ENCODE results near the gene FOLR3.
A peak's percentile ranks its signal among the peaks of the same experiment; 100 is the strongest.
"Not testable (repeated sequence)": the region's sequence is repeated elsewhere in the genome, so short reads cannot be mapped to it uniquely, and the experiment has no call there.

FOLR3 gene

GRCh38 chr11:72169046-72169555 lies 33.6 kb downstream of the FOLR3 start:
- DNase-seq, result not testable (repeated sequence)

- peak; percentile 36 for DNase-seq
Observed at GRCh38 chr11:72169754-72170153, 34.2 kb downstream of the FOLR3 start.

- DNase-seq, result not testable (repeated sequence)
Observed at GRCh38 chr11:72172043-72172442, 36.5 kb downstream of the FOLR3 start.

GRCh38 chr11:72173291-72173690 lies 37.8 kb downstream of the FOLR3 start:
- DNase-seq, result no peak

GRCh38 chr11:72174302-72175070 lies 39.0 kb downstream of the FOLR3 start:
- DNase-seq, result no peak

GRCh38 chr11:72177656-72178055 lies 42.1 kb downstream of the FOLR3 start:
- no peak for DNase-seq

- no peak for DNase-seq
Observed at GRCh38 chr11:72179049-72179803, 43.7 kb downstream of the FOLR3 start.

- DNase-seq, result no peak
Observed at GRCh38 chr11:72179804-72180396, 44.4 kb downstream of the FOLR3 start.

- DNase-seq, result not testable (repeated sequence)
Observed at GRCh38 chr11:72180892-72181552, 45.5 kb downstream of the FOLR3 start.

- DNase-seq, result not testable (repeated sequence)
Observed at GRCh38 chr11:72181553-72181958, 46.0 kb downstream of the FOLR3 start.

- DNase-seq, result no peak
Observed at GRCh38 chr11:72188267-72188666, 52.7 kb downstream of the FOLR3 start.

All from midbrain (tissue), 1 donor.